ENCODE measurements around the gene NRF1. TPM values are rescaled to one million over a fixed set of nuclear protein-coding genes. Genes with fewer than 3 reads are reported as not detected.

NRF1 gene
- total and polyA plus RNA-seq, 2 of the 13 experiments (the other 11 are each of a cell fraction or from before 2014, with no cell fraction given): 9.3 to 10.1 TPM

- no peak for TF ChIP-seq AHDC1 (CRISPR knock-in tag; IDR thresholded peaks at IDR 0.05; ENCODE audit: borderline replicate concordance)
- TF ChIP-seq ATF7 (IDR thresholded peaks at IDR 0.05): 0 out of 2 replicates have a peak, but pooled peaks have one; percentile 26
- TF ChIP-seq ATF7 (CRISPR knock-in tag; IDR thresholded peaks at IDR 0.05): no peak
- TF ChIP-seq RFXANK (CRISPR knock-in tag; IDR thresholded peaks at IDR 0.05): no peak
Observed at GRCh38 chr7:129678606-129679005, 67.1 kb downstream of the NRF1 start (continued).

- Histone ChIP-seq H2AFZ (ENCODE audit: low read length) (no peak overlapping the region), H3K9ac (ENCODE audit: insufficient read depth, low read depth, low read length) (no peak overlapping the region), H3K79me2 (ENCODE audit: insufficient read depth, low read length) (no peaks in the 10 kb centered on the region), H3K9me3 (ENCODE audit: low read length) (no peaks in the 10 kb centered on the region), H4K20me1 (ENCODE audit: insufficient read depth, low read length) (no peaks in the 10 kb centered on the region), H3K4me2 (ENCODE audit: low read depth, low read length) (no peak overlapping the region), H3K27ac (ENCODE audit: extremely low read length, insufficient read depth, low read length) (no peak overlapping the region), H3K4me3 (replicated peaks in 1 of 3; ENCODE audit: insufficient read depth in 1 of 3, low read depth in 2 of 3, low read length in 3 of 3) (no peak overlapping the region), H3K4me1 (ENCODE audit: insufficient read depth, low read length) (no peaks in the 10 kb centered on the region), H3K27me3 (ENCODE audit: control insufficient read depth in 1 of 2, insufficient read depth in 2 of 2, low read length in 2 of 2) (no peaks in the 10 kb centered on the region), H3K36me3 (replicated peaks in 1 of 2; ENCODE audit: control insufficient read depth in 1 of 2, insufficient read depth in 2 of 2, low read length in 2 of 2) (peaks cover 1 to 22% of the 10 kb centered on the region in 2 experiments; a peak in 4 of 5 replicates)
- no TSS peak for BruUV-seq (replicated peaks)
- ChIA-PET POLR2A (no interaction called here), CTCF (ENCODE audit: low intra/inter-chr PET ratio, low total read pairs) (no interaction called here)
- DNase-seq (ENCODE audit: low spot score): no peak
- in situ Hi-C loops (cut with HindIII; ENCODE audit: extremely low pct_ligation_motif_present, low pct_unique_long_range_greater_than_20kb): no loop called here
- 96% methylated on average over 1 of the region's 1 CpG for WGBS (ENCODE audit: low lambda C conversion rate)
- FAIRE-seq: no peak
- intact Hi-C loops (cut with micrococcal nuclease; ENCODE audit: unreplicated experiment): no loop called here
- no peak for ATAC-seq
- TF ChIP-seq PAX8 (CRISPR knock-in tag; IDR thresholded peaks at IDR 0.05; ENCODE audit: borderline replicate concordance): no peak
- TF ChIP-seq, protein P1, sequence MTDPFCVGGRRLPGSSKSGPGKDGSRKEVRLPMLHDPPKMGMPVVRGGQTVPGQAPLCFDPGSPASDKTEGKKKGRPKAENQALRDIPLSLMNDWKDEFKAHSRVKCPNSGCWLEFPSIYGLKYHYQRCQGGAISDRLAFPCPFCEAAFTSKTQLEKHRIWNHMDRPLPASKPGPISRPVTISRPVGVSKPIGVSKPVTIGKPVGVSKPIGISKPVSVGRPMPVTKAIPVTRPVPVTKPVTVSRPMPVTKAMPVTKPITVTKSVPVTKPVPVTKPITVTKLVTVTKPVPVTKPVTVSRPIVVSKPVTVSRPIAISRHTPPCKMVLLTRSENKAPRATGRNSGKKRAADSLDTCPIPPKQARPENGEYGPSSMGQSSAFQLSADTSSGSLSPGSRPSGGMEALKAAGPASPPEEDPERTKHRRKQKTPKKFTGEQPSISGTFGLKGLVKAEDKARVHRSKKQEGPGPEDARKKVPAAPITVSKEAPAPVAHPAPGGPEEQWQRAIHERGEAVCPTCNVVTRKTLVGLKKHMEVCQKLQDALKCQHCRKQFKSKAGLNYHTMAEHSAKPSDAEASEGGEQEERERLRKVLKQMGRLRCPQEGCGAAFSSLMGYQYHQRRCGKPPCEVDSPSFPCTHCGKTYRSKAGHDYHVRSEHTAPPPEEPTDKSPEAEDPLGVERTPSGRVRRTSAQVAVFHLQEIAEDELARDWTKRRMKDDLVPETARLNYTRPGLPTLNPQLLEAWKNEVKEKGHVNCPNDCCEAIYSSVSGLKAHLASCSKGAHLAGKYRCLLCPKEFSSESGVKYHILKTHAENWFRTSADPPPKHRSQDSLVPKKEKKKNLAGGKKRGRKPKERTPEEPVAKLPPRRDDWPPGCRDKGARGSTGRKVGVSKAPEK (CRISPR knock-in tag; IDR thresholded peaks at IDR 0.05; ENCODE audit: borderline replicate concordance): no peak
- TF ChIP-seq MYC (CRISPR knock-in tag; IDR thresholded peaks at IDR 0.05; ENCODE audit: borderline replicate concordance): no peak
- TF ChIP-seq ZHX2 (IDR thresholded peaks at IDR 0.05; ENCODE audit: low read depth): no peak
- TF ChIP-seq ZHX2 (CRISPR knock-in tag; IDR thresholded peaks at IDR 0.05; ENCODE audit: borderline replicate concordance): no peak
Observed at GRCh38 chr7:129680400-129680799, 68.9 kb downstream of the NRF1 start.
